ENCODE results near the gene TNFRSF1A.
"Not testable (repeated sequence)": the region's sequence is repeated elsewhere in the genome, so short reads cannot be mapped to it uniquely, and the experiment has no call there.

Gene TNFRSF1A

DNA sequence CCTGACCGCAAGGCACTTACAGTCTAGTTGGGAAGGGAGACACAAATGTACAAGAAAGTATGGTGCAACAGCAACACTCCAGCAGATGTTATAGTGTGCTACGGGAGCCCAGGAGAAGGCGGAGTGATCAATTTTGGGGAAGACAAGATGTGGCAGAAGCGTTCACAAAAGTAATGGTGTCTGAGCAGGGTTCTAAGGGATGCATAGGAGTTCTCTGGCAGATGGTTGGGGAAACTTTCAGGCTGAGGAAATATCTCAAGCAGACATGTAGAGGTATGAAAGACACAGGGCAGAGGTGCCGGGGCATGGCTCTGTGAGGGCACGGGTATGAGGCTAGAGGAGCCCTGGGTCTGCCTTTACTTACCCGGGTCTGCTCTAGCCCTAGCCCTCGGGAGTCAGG lies 5.1 kb upstream of the TNFRSF1A start:
- no peak overlapping the region for H3K4me3 ChIP-seq (ENCODE audit: low read depth, low read length)
- H2AFZ ChIP-seq (ENCODE audit: insufficient read depth, low read length, poor library complexity), result no peak overlapping the region
- H2AK5ac ChIP-seq (ENCODE audit: low read length), result no peak overlapping the region
- no peak overlapping the region for H4K12ac ChIP-seq (ENCODE audit: low read depth, low read length)
- DNase-seq, result no peak
- no peak overlapping the region for H4K91ac ChIP-seq (ENCODE audit: low read depth, low read length)
- no peaks in the 10 kb centered on the region for H3K27me3 ChIP-seq (ENCODE audit: insufficient read depth, low read length)
- H2BK5ac ChIP-seq (ENCODE audit: low read depth, low read length, poor library complexity), result no peak overlapping the region
- no CpG with 5 or more reads among the region's 8 CpGs for WGBS (ENCODE audit: extremely low coverage, insufficient coverage, insufficient read length)
- no peak overlapping the region for H3K14ac ChIP-seq (ENCODE audit: low read length)
- H3K18ac ChIP-seq (ENCODE audit: low read length), result no peak overlapping the region
- no peak overlapping the region for H3K4ac ChIP-seq (ENCODE audit: low read depth, low read length)
- H3K79me1 ChIP-seq (ENCODE audit: low read length), result peaks cover 5% of the 10 kb centered on the region
- H4K8ac ChIP-seq (ENCODE audit: low read depth, low read length), result no peak overlapping the region
- H3K9me3 ChIP-seq (ENCODE audit: insufficient read depth, low read depth, low read length), result peaks cover 2% of the 10 kb centered on the region
- no peak overlapping the region for H3K27ac ChIP-seq (ENCODE audit: low read depth, low read length)
- no peaks in the 10 kb centered on the region for H3K79me2 ChIP-seq (ENCODE audit: control insufficient read depth, insufficient read depth, low read length, poor library complexity)
- no peak overlapping the region for H3K23ac ChIP-seq (ENCODE audit: low read length)
- peaks cover 8 to 14% of the 10 kb centered on the region in 2 experiments for H3K4me1 ChIP-seq (ENCODE audit: control insufficient read depth in 1 of 2, insufficient read depth in 2 of 2, low read length in 2 of 2)
- no peak overlapping the region for H3K4me2 ChIP-seq (ENCODE audit: low read length)
- H3K36me3 ChIP-seq (ENCODE audit: control insufficient read depth in 1 of 2, insufficient read depth in 2 of 2, low read length in 2 of 2), result no peaks in the 10 kb centered on the region
- H2BK120ac ChIP-seq (ENCODE audit: insufficient read depth, low read length, poor library complexity), result no peak overlapping the region
- H2BK12ac ChIP-seq (ENCODE audit: low read length), result no peak overlapping the region
- no peak overlapping the region for H3K9ac ChIP-seq (ENCODE audit: low read length)

DNA sequence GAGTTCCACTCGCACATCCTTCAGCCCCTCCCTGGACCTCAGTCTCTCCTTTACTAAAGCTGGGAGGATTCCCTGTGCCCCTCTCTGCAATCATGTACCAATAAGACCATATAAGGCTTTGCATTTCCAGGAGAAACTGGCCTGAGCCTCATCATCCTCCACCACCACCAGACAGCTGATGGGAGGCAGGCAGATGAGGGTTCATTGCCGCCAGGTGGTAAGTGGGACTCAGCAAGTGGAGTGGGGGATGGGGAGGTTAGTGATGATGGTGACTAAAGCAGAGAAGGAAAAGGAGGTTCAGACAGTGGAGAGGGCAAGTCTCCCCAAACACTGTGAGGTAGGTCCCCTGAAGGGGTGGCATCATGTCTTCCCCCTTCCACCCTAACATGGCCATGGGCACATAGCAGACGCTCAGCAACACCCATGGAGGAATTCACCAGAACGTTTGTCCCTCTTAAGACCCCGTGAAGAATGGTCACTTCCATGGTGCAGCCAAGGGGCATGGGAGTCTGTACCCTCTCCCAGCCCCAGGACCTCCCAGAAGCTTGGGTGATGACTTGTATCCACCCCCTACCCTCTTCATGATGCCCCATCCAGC lies 4.5 kb upstream of the TNFRSF1A start:
- no peak overlapping the region for H4K91ac ChIP-seq (ENCODE audit: low read depth, low read length)
- no peak overlapping the region for H2BK120ac ChIP-seq (ENCODE audit: insufficient read depth, low read length, poor library complexity)
- no peak for DNase-seq
- H3K4me2 ChIP-seq (ENCODE audit: low read length), result no peak overlapping the region
- H3K4me1 ChIP-seq (ENCODE audit: control insufficient read depth in 1 of 2, insufficient read depth in 2 of 2, low read length in 2 of 2), result peaks cover 8 to 14% of the 10 kb centered on the region in 2 experiments
- no peak overlapping the region for H2BK12ac ChIP-seq (ENCODE audit: low read length)
- H3K27ac ChIP-seq (ENCODE audit: low read depth, low read length), result no peak overlapping the region
- H2BK5ac ChIP-seq (ENCODE audit: low read depth, low read length, poor library complexity), result no peak overlapping the region
- H4K8ac ChIP-seq (ENCODE audit: low read depth, low read length), result no peak overlapping the region
- WGBS (ENCODE audit: extremely low coverage, insufficient coverage, insufficient read length), result no CpG with 5 or more reads among the region's 5 CpGs
- no peak overlapping the region for H3K4ac ChIP-seq (ENCODE audit: low read depth, low read length)
- H3K27me3 ChIP-seq (ENCODE audit: insufficient read depth, low read length), result no peaks in the 10 kb centered on the region
- H3K4me3 ChIP-seq (ENCODE audit: low read depth, low read length), result no peak overlapping the region
- H3K79me1 ChIP-seq (ENCODE audit: low read length), result peaks cover 10% of the 10 kb centered on the region
- H2AK5ac ChIP-seq (ENCODE audit: low read length), result no peak overlapping the region
- no peak overlapping the region for H3K9ac ChIP-seq (ENCODE audit: low read length)
- no peak overlapping the region for H4K12ac ChIP-seq (ENCODE audit: low read depth, low read length)
- H2AFZ ChIP-seq (ENCODE audit: insufficient read depth, low read length, poor library complexity), result no peak overlapping the region
- peaks cover 5% of the 10 kb centered on the region for H3K79me2 ChIP-seq (ENCODE audit: control insufficient read depth, insufficient read depth, low read length, poor library complexity)
- peaks cover 2% of the 10 kb centered on the region for H3K9me3 ChIP-seq (ENCODE audit: insufficient read depth, low read depth, low read length)
- H3K18ac ChIP-seq (ENCODE audit: low read length), result no peak overlapping the region
- H3K36me3 ChIP-seq (ENCODE audit: control insufficient read depth in 1 of 2, insufficient read depth in 2 of 2, low read length in 2 of 2), result no peaks in the 10 kb centered on the region
- no peak overlapping the region for H3K23ac ChIP-seq (ENCODE audit: low read length)
- H3K14ac ChIP-seq (ENCODE audit: low read length), result no peak overlapping the region

DNA sequence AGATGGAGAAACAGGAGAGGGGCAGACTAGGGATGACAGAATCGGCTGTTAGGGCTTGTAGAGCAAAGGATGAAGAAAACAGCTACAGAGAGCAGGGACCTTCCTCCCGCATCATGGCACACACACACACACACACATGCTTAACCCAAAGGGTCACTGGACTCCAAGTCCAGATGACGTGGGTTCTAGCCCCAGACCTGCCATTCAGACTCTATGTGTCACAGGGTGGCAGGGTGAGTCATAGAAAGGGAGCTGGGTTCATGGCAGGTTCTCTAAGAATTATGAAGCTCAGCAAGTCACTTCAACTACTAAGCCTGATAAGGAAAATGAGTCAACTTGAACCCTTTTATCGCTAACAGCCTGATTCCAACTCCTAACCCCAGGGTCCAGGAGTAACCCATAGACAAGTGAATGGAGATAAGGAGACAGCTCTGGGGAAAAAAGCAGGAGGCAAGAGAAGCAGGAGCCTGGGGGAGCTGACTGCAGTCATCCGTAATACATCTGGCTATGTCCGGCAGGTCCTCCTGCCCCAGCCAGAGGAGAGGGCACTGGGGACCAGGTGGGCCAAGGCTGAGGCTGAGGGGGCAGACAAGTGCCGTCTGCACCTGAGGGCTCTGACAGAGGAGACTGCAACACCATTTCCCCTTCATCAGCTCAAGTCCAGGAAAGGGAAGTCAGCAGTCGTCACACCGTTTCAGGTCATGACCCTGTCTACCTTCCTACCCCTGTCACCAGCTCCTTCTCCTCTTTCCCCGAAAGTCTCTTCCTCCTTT lies 3.6 kb upstream of the TNFRSF1A start:
- H4K91ac ChIP-seq (ENCODE audit: low read depth, low read length), result no peak overlapping the region
- H2AFZ ChIP-seq (ENCODE audit: insufficient read depth, low read length, poor library complexity), result no peak overlapping the region
- no peak overlapping the region for H2BK5ac ChIP-seq (ENCODE audit: low read depth, low read length, poor library complexity)
- peaks cover 2% of the 10 kb centered on the region for H3K9me3 ChIP-seq (ENCODE audit: insufficient read depth, low read depth, low read length)
- H3K27ac ChIP-seq (ENCODE audit: low read depth, low read length), result no peak overlapping the region
- no peak overlapping the region for H2BK120ac ChIP-seq (ENCODE audit: insufficient read depth, low read length, poor library complexity)
- no peak overlapping the region for H3K4ac ChIP-seq (ENCODE audit: low read depth, low read length)
- H3K27me3 ChIP-seq (ENCODE audit: insufficient read depth, low read length), result no peaks in the 10 kb centered on the region
- peaks cover 19% of the 10 kb centered on the region for H3K79me1 ChIP-seq (ENCODE audit: low read length)
- H2BK12ac ChIP-seq (ENCODE audit: low read length), result no peak overlapping the region
- no peak overlapping the region for H3K23ac ChIP-seq (ENCODE audit: low read length)
- H3K9ac ChIP-seq (ENCODE audit: low read length), result no peak overlapping the region
- WGBS (ENCODE audit: extremely low coverage, insufficient coverage, insufficient read length), result no CpG with 5 or more reads among the region's 10 CpGs
- no peak overlapping the region for H2AK5ac ChIP-seq (ENCODE audit: low read length)
- no peak overlapping the region for H3K4me2 ChIP-seq (ENCODE audit: low read length)
- H3K14ac ChIP-seq (ENCODE audit: low read length), result no peak overlapping the region
- H3K36me3 ChIP-seq (ENCODE audit: control insufficient read depth in 1 of 2, insufficient read depth in 2 of 2, low read length in 2 of 2), result no peaks in the 10 kb centered on the region
- H3K79me2 ChIP-seq (ENCODE audit: control insufficient read depth, insufficient read depth, low read length, poor library complexity), result peaks cover 13% of the 10 kb centered on the region
- no peak overlapping the region for H3K4me3 ChIP-seq (ENCODE audit: low read depth, low read length)
- peak; percentile 95 to 98 for DNase-seq
- H4K12ac ChIP-seq (ENCODE audit: low read depth, low read length), result no peak overlapping the region
- no peak overlapping the region for H4K8ac ChIP-seq (ENCODE audit: low read depth, low read length)
- no peak overlapping the region for H3K18ac ChIP-seq (ENCODE audit: low read length)
- H3K4me1 ChIP-seq (ENCODE audit: control insufficient read depth in 1 of 2, insufficient read depth in 2 of 2, low read length in 2 of 2), result peaks cover 8 to 14% of the 10 kb centered on the region in 2 experiments

DNA sequence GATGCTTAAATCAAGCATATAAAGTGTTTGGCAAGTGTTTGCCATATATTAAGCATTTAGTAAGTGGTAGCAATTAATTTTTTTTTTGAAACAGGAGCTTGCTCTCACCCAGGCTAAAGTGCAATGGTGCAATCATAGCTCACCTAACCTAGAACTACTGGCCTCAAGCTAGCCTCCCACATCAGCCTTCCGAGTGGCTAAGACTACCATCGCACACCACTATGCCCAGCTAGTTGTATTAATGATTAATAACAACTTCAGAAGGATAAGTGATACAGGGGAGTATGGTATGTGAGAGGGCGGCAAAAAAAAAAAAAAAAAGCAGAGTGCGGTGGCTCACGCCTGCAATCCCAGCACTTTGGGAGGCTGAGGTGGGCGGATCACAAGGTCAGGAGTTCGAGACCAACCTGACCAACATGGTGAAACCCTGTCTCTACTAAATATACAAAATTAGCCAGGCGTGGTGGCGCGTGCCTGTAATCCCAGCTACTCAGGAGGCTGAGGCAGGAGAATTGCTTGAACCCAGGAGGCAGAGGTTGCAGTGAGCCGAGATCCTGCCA lies 2.3 kb upstream of the TNFRSF1A start:
- Histone ChIP-seq H3K4me1 (ENCODE audit: control insufficient read depth in 1 of 2, insufficient read depth in 2 of 2, low read length in 2 of 2) (peaks cover 13 to 26% of the 10 kb centered on the region in 2 experiments), H3K79me2 (ENCODE audit: control insufficient read depth, insufficient read depth, low read length, poor library complexity) (peaks cover 19% of the 10 kb centered on the region), H3K79me1 (ENCODE audit: low read length) (peaks cover 22% of the 10 kb centered on the region)
- not testable (repeated sequence) for H4K12ac ChIP-seq (ENCODE audit: low read depth, low read length); H3K36me3 ChIP-seq (ENCODE audit: control insufficient read depth in 1 of 2, insufficient read depth in 2 of 2, low read length in 2 of 2); H2BK12ac ChIP-seq (ENCODE audit: low read length); DNase-seq; H2BK120ac ChIP-seq (ENCODE audit: insufficient read depth, low read length, poor library complexity); H2AFZ ChIP-seq (ENCODE audit: insufficient read depth, low read length, poor library complexity); H3K14ac ChIP-seq (ENCODE audit: low read length); H4K91ac ChIP-seq (ENCODE audit: low read depth, low read length); H3K9ac ChIP-seq (ENCODE audit: low read length); H3K23ac ChIP-seq (ENCODE audit: low read length); H3K9me3 ChIP-seq (ENCODE audit: insufficient read depth, low read depth, low read length); H3K27ac ChIP-seq (ENCODE audit: low read depth, low read length); H2BK5ac ChIP-seq (ENCODE audit: low read depth, low read length, poor library complexity); H4K8ac ChIP-seq (ENCODE audit: low read depth, low read length); H3K18ac ChIP-seq (ENCODE audit: low read length); H2AK5ac ChIP-seq (ENCODE audit: low read length); H3K4me2 ChIP-seq (ENCODE audit: low read length); H3K27me3 ChIP-seq (ENCODE audit: insufficient read depth, low read length); H3K4ac ChIP-seq (ENCODE audit: low read depth, low read length); H3K4me3 ChIP-seq (ENCODE audit: low read depth, low read length)
- no CpG with 5 or more reads among the region's 11 CpGs for WGBS (ENCODE audit: extremely low coverage, insufficient coverage, insufficient read length)
